ENCODE results near the gene MAD1L1. TPM values are rescaled to one million over a fixed set of nuclear protein-coding genes. Genes with fewer than 3 reads are reported as not detected.

The MAD1L1 gene
- total and polyA plus RNA-seq, 2 of the 4 experiments (the other 2 are of a cell fraction) = 29.0 to 40.9 TPM

DNA sequence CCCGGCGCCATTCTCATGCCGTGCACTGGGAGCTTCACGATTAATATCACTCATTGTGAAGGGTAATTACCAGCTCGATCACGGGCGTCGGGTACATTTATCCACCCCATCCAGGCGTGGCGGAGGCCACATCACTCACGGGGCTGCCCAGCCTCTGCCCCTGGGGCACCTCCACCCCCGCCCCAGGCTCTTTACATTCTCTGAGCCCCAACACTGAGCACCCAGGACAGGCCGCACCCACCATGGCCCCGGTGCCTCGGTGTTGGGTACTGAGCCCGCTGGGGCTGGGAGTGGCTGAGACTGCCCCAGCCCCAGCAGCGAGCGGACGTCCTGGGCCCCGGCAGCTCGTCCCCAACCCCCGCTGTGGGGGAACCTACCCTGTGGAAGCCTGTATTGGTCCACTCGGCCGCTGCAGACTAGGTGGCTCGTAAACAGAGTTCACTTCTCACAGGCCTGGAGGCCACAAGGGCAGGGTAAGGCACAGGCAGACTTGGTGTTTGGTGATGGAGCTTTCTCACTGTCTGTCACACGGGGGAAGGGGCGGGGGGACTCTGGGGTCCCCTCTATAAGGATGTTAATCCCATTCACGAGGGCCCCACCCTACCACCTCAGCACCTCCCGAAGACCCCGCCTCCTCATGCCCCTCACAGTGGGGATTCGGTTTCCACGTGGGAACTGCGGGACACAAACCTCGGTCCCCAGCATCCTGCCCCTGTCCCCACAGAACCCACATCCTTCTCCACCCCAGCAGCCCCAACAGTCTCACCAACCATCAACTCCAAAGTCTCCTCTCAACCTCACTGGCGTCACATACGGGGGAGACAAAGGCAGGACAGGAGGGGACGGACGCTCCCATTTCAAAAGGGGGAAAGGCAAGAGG, 378.5 kb downstream of the MAD1L1 start (continued):
- TF ChIP-seq POLR2A (IDR thresholded peaks at IDR 0.05; ENCODE audit: low read depth, low read length) = no peak

- dilution Hi-C loops (cut with HindIII; ENCODE audit: low sequenced_read_pairs, unreplicated experiment) = no loop called here
- H2AFZ ChIP-seq (replicated peaks; ENCODE audit: low read length, poor library complexity) = no peak overlapping the region
- H2BK20ac ChIP-seq (ENCODE audit: low read depth, low read length) = no peak overlapping the region
- ChIA-PET POLR2A (ENCODE audit: unreplicated experiment) (no interaction called here), CTCF (no interaction called here)
- no peaks in the 10 kb centered on the region for H3K27me3 ChIP-seq (ENCODE audit: control insufficient read depth, insufficient read depth, low read length)
- H3K9me1 ChIP-seq (ENCODE audit: insufficient read depth, low read length) = no peaks in the 10 kb centered on the region
- H2BK120ac ChIP-seq (ENCODE audit: low read depth, low read length) = no peak overlapping the region
- H2AK9ac ChIP-seq (replicated peaks; ENCODE audit: low read depth, low read length, poor library complexity) = no peak overlapping the region
- no peak overlapping the region for H3K4me2 ChIP-seq (ENCODE audit: low read depth, low read length)
- no peak overlapping the region for H3K14ac ChIP-seq (replicated peaks; ENCODE audit: low read depth, low read length)
- no peak overlapping the region for H4K91ac ChIP-seq (ENCODE audit: insufficient read depth, low read depth, low read length)
- no peak overlapping the region for H2AK5ac ChIP-seq (ENCODE audit: low read depth, low read length)
- no peak for ATAC-seq (ENCODE audit: low read depth)
- 78% methylated on average over 11 of the region's 18 CpGs; no CpG with 5 or more reads in 1 of the 2 experiments for WGBS, 2 experiments (ENCODE audit: extremely low coverage in 2 of 2, insufficient read length in 1 of 2)
- no peak overlapping the region for H3K4me3 ChIP-seq (ENCODE audit: insufficient read depth, low read depth, low read length)
- H3K23ac ChIP-seq (ENCODE audit: low read depth, low read length) = no peak overlapping the region
- H4K8ac ChIP-seq (ENCODE audit: low read depth in 2 of 2, low read length in 2 of 2) = no peak overlapping the region
- H4K20me1 ChIP-seq (ENCODE audit: insufficient read depth, low read length) = no peaks in the 10 kb centered on the region; the same call in none of the 2 replicates
- no peaks in the 10 kb centered on the region for H3K36me3 ChIP-seq (ENCODE audit: control insufficient read depth, insufficient read depth, low read length)
- intact Hi-C loops (cut with micrococcal nuclease) = no loop called here
- H2BK15ac ChIP-seq (ENCODE audit: low read depth, low read length) = no peak overlapping the region
- H3K18ac ChIP-seq (ENCODE audit: low read depth, low read length) = no peak overlapping the region
- H2BK5ac ChIP-seq (ENCODE audit: low read depth, low read length, poor library complexity, severe bottlenecking) = no peak overlapping the region
- no peak overlapping the region for H3K56ac ChIP-seq (ENCODE audit: extremely low read depth, insufficient read depth, low read length)
- H3K9me3 ChIP-seq (ENCODE audit: control insufficient read depth, insufficient read depth, low read length) = no peaks in the 10 kb centered on the region
- DNase-seq = no peak
- in situ Hi-C loops (cut with MboI; ENCODE audit: low sequenced_read_pairs) = no loop called here
- no peak overlapping the region for H3K4ac ChIP-seq (ENCODE audit: low read depth, low read length)
- BruUV-seq (replicated peaks) = no TSS peak
- H3K4me1 ChIP-seq (ENCODE audit: control insufficient read depth, insufficient read depth, low read length) = no peaks in the 10 kb centered on the region
- H3K27ac ChIP-seq (ENCODE audit: insufficient read depth, low read length) = no peak overlapping the region
- no peak overlapping the region for H4K5ac ChIP-seq (ENCODE audit: low read depth, low read length)
- H3K79me1 ChIP-seq (ENCODE audit: low read depth in 1 of 2, low read length in 2 of 2) = no peaks in the 10 kb centered on the region
- H3K9ac ChIP-seq (ENCODE audit: low read depth, low read length) = no peak overlapping the region
- no peak for TF ChIP-seq FOS (IDR thresholded peaks at IDR 0.05; ENCODE audit: low read depth, low read length)
- TF ChIP-seq, protein P1, sequence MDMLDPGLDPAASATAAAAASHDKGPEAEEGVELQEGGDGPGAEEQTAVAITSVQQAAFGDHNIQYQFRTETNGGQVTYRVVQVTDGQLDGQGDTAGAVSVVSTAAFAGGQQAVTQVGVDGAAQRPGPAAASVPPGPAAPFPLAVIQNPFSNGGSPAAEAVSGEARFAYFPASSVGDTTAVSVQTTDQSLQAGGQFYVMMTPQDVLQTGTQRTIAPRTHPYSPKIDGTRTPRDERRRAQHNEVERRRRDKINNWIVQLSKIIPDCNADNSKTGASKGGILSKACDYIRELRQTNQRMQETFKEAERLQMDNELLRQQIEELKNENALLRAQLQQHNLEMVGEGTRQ (IDR thresholded peaks at IDR 0.05; ENCODE audit: low read depth, low read length) = no peak
- no peak for TF ChIP-seq NFE2L2 (IDR thresholded peaks at IDR 0.05; ENCODE audit: low read depth, low read length)
- no peak for TF ChIP-seq RFX5 (IDR thresholded peaks at IDR 0.05; ENCODE audit: low read depth, low read length)
- no peak for TF ChIP-seq ELK1 (IDR thresholded peaks at IDR 0.05; ENCODE audit: borderline replicate concordance, low read depth, low read length)
- no peak for TF ChIP-seq CEBPB (IDR thresholded peaks at IDR 0.05; ENCODE audit: low read depth, low read length)
- TF ChIP-seq POLR2A (IDR thresholded peaks at IDR 0.05; ENCODE audit: low read depth, low read length) = no peak
- no peak for TF ChIP-seq BHLHE40 (IDR thresholded peaks at IDR 0.05; ENCODE audit: low read depth, low read length)
- no peak for TF ChIP-seq CHD1 (IDR thresholded peaks at IDR 0.05; ENCODE audit: low read depth, low read length)
- no peak for TF ChIP-seq RAD21 (IDR thresholded peaks at IDR 0.05; ENCODE audit: low read length)
- TF ChIP-seq RCOR1 (IDR thresholded peaks at IDR 0.05; ENCODE audit: insufficient replicate concordance, low read length) = no peak
- TF ChIP-seq CTCF (conservative IDR thresholded peaks at IDR 0.05; ENCODE audit: low read depth, low read length) = no peak
Observed at GRCh38 chr7:1853431-1853985, 379.2 kb downstream of the MAD1L1 start.
